Testis (tissue), 3 donors: Measurements from ENCODE around the gene NEUROD2. TPM values are rescaled to one million over a fixed set of nuclear protein-coding genes. Genes with fewer than 3 reads are reported as not detected.
A peak's percentile ranks its signal among the peaks of the same experiment; 100 is the strongest.

Experiments used
- DNase-seq: peaks from one replicate; pipeline ENCODE4 v3.0.0-alpha.2; 2019
- H3K27ac ChIP-seq, 2 donors: fragments of 200-600 bp; sonication (generic); one replicate each; pipeline ENCODE4 v1.5.1; 2019
- H3K27me3 ChIP-seq: fragments of 200-600 bp; sonication (generic); one replicate; pipeline ENCODE4 v1.5.1; 2019
- H3K36me3 ChIP-seq: fragments of 200-600 bp; sonication (generic); one replicate; pipeline ENCODE4 v1.5.1; 2017; ENCODE audit warnings: low read depth; ENCODE audit errors: missing control alignments
- H3K4me1 ChIP-seq: fragments of 200-600 bp; sonication (generic); one replicate; pipeline ENCODE4 v1.5.1; 2019
- H3K4me3 ChIP-seq, 2 donors: fragments of 200-600 bp; sonication (generic); one replicate each; pipeline ENCODE4 v1.5.1; 2017 to 2019
- H3K9me3 ChIP-seq: fragments of 200-600 bp; sonication (generic); one replicate; pipeline ENCODE4 v1.5.1; 2017
- CTCF ChIP-seq, 3 experiments: fragments of 450-650 bp in 2 of 3; fragments of 200-600 bp in 1 of 3; sonication (generic) in 1 of 3; IDR thresholded peaks; one replicate each; pipeline ENCODE4 v1.5.1; 2016 to 2019; ENCODE audit warnings: antibody characterized with exemption in 3 of 3, mild to moderate bottlenecking in 2 of 3, moderate library complexity in 1 of 3
- POLR2A ChIP-seq: fragments of 450-650 bp; IDR thresholded peaks from one replicate; pipeline ENCODE4 v1.6.1; 2017; ENCODE audit warnings: antibody characterized with exemption, mild to moderate bottlenecking, moderate library complexity
- WGBS, 2 donors: methylation state at CpG; one replicate each; pipeline ENCODE4 v1.1.5; 2018; 5-methylcytosine and 5-hydroxymethylcytosine counted together
- intact Hi-C: fragments of 100-400 bp; cut with DNase I; formaldehyde crosslinking; loops from one replicate; pipeline ENCODE4 v1.15.1; 2023; ENCODE audit warnings: low total_unique reads
- polyA plus RNA-seq: library from polyadenylated mRNA; stranded (reverse); fragments of 350-450 nt; fragmentation: Illumina TruSeq; extraction: RNeasy Lipid Tissue Mini Kit (QIAGEN cat#74804); gene quantifications from one replicate; pipeline ENCODE4 v1.2.3, GENCODE V29; 2014; ENCODE audit warnings: low read depth, low replicate concordance; ENCODE audit not compliant: insufficient read depth
- total RNA-seq, 2 donors: library from RNA; depleted of rRNA; stranded (reverse); fragments of >200 nt; gene quantifications; one replicate each; pipeline ENCODE4 v1.2.3, GENCODE V29; 2016

The NEUROD2 gene
- total and polyA plus RNA-seq, 3 donors from 2014 or later, result 0.19 TPM; not detected in 2

- WGBS, 2 donors, result 45 to 66% methylated on average over 6 to 7 of the region's 7 CpGs
- Histone ChIP-seq H3K4me3 (no peak overlapping the region), H3K36me3 (no peaks in the 10 kb centered on the region), H3K27me3 (no peaks in the 10 kb centered on the region), H3K9me3 (no peaks in the 10 kb centered on the region), H3K4me1 (peaks cover 23% of the 10 kb centered on the region), H3K27ac (peak overlapping the region in 1 of 2 donors; percentile 15)
- TF ChIP-seq POLR2A (no peak), CTCF (IDR thresholded peaks at IDR 0.05) (no peak)
- DNase-seq, result no peak
- intact Hi-C loops, result no loop called here
Measured at GRCh38 chr17:39652587-39653315, 45.0 kb upstream of the NEUROD2 start.

DNA sequence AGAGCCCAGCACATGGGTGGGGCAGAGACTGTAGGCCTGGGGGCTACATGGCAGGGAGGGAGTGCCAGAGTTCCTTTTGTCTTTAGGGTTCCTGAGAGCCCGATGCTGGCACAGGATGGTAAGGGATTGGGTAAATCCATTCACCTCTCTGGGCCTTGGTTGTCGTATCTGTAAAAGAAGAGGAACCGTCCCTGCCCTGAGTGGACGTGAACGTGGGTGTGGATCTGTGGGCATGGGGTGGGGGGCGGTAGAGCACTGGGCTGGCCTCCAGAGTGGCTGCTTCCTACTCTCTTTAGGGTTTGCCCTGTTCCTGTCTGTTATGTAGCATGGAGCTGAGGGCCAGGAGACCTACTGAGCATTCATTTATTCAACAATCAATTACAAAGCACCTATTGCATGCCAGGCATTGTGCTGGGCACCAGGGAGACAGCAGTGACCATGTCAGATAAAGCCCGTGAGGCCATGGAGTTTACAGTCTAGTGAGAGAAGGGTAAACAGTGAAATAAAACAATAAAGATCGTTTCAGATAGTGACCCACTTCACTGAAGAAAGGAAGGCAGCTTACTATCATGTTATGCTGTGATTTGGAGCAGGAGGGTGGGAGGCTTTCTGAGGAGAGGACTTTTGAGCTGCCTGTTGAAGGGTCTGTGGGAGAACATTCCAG lies 44.3 kb upstream of the NEUROD2 start:
- H3K27me3 ChIP-seq, result no peaks in the 10 kb centered on the region
- TF ChIP-seq POLR2A (no peak), CTCF (IDR thresholded peaks at IDR 0.05) (no peak)
- no peak for DNase-seq
- WGBS, 2 donors, result 63 to 82% methylated on average over 7 to 8 of the region's 8 CpGs
- H3K4me1 ChIP-seq, result peaks cover 23% of the 10 kb centered on the region
- H3K9me3 ChIP-seq, result no peaks in the 10 kb centered on the region
- intact Hi-C loops, result no loop called here
- no peaks in the 10 kb centered on the region for H3K36me3 ChIP-seq
- H3K27ac ChIP-seq, result no peak overlapping the region
- no peak overlapping the region for H3K4me3 ChIP-seq

- WGBS, 2 donors, result 90 to 94% methylated on average over 11 of the region's 11 CpGs
- H3K27me3 ChIP-seq, result no peaks in the 10 kb centered on the region
- H3K36me3 ChIP-seq, result no peaks in the 10 kb centered on the region
- H3K27ac ChIP-seq, result no peak overlapping the region
- no peak for TF ChIP-seq POLR2A
- TF ChIP-seq CTCF (IDR thresholded peaks at IDR 0.05), result no peak
- no peaks in the 10 kb centered on the region for H3K9me3 ChIP-seq
- intact Hi-C loops, result no loop called here
- no peak for DNase-seq
- peaks cover 23% of the 10 kb centered on the region for H3K4me1 ChIP-seq
- H3K4me3 ChIP-seq, result no peak overlapping the region
Measured at GRCh38 chr17:39650121-39650579, 42.4 kb upstream of the NEUROD2 start.

- Histone ChIP-seq H3K27ac (no peak overlapping the region), H3K9me3 (no peaks in the 10 kb centered on the region), H3K4me1 (peaks cover 23% of the 10 kb centered on the region), H3K4me3 (no peak overlapping the region), H3K27me3 (no peaks in the 10 kb centered on the region), H3K36me3 (no peaks in the 10 kb centered on the region)
- intact Hi-C loops, result no loop called here
- DNase-seq, result no peak
- TF ChIP-seq POLR2A, result no peak
- TF ChIP-seq CTCF (IDR thresholded peaks at IDR 0.05), result no peak
- WGBS, 2 donors, result 83 to 86% methylated on average over 15 of the region's 15 CpGs
Measured at GRCh38 chr17:39648616-39649366, 41.1 kb upstream of the NEUROD2 start.
